B cell (primary cell): ENCODE results near the gene ICAM5.

Experiments used
- EZH2 ChIP-seq: IDR thresholded peaks from 2 replicates; pipeline ENCODE4 v1.6.1; 2012; ENCODE audit warnings: borderline replicate concordance, low read depth, mild to moderate bottlenecking, moderate library complexity, low read length; ENCODE audit not compliant: insufficient read depth, poor library complexity, severe bottlenecking
- TF ChIP-seq, protein P1 (sequence below): fragments of 200-600 bp; IDR thresholded peaks from one replicate; pipeline ENCODE4 v1.8.0; 2022; ENCODE audit warnings: antibody characterized with exemption, mild to moderate bottlenecking

DNA sequence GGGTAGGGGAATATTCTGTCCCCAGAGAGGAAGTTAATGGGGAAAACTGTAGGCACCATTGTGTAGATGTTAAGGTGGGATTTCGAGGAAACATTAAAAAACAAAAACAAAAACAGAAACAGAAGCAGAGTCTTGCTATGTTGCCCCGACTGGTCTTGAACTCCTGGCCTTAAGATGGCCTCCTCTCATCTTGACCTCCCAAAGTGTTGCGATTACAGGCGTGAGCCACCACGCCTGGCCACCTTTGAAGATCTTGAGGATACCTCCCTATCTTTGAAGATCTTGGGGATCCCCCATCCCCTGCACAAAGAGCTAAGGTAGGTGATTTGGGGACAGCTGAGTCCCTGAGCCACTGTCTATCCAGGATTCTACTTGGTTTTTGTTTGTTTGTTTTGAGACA, 50.2 kb downstream of the ICAM5 start:
- TF ChIP-seq, protein P1, sequence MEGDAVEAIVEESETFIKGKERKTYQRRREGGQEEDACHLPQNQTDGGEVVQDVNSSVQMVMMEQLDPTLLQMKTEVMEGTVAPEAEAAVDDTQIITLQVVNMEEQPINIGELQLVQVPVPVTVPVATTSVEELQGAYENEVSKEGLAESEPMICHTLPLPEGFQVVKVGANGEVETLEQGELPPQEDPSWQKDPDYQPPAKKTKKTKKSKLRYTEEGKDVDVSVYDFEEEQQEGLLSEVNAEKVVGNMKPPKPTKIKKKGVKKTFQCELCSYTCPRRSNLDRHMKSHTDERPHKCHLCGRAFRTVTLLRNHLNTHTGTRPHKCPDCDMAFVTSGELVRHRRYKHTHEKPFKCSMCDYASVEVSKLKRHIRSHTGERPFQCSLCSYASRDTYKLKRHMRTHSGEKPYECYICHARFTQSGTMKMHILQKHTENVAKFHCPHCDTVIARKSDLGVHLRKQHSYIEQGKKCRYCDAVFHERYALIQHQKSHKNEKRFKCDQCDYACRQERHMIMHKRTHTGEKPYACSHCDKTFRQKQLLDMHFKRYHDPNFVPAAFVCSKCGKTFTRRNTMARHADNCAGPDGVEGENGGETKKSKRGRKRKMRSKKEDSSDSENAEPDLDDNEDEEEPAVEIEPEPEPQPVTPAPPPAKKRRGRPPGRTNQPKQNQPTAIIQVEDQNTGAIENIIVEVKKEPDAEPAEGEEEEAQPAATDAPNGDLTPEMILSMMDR, result no peak
- no peak for TF ChIP-seq EZH2
